Measurements from ENCODE around the gene NMRK1. TPM values are rescaled to one million over a fixed set of nuclear protein-coding genes. Genes with fewer than 3 reads are reported as not detected.
A peak's percentile ranks its signal among the peaks of the same experiment; 100 is the strongest.

The NMRK1 gene
- total RNA-seq, 4 donors from 2014 or later, result 1.3 to 32.5 (median 15.6) TPM

DNA sequence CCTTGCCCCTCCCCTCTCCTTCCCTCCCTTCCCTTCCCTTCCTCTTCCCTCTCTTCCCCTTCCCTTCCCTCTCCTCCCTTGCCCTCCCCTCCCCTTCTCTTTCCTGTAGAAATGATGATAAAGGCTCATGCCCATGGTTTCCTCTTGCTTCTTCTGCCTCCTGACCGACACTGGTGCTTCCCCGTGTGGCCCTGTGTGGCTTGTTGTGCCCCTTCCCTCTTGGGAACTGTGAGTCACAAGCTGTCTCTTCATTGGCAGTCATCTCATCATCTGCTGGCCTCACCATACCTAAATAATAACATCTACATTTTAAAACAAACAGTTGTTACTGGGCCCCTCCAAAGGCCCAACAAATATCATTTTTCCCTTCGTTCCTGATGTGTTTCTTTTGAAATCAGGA is 48.2 kb downstream of the NMRK1 start:
- TF ChIP-seq, protein P1, sequence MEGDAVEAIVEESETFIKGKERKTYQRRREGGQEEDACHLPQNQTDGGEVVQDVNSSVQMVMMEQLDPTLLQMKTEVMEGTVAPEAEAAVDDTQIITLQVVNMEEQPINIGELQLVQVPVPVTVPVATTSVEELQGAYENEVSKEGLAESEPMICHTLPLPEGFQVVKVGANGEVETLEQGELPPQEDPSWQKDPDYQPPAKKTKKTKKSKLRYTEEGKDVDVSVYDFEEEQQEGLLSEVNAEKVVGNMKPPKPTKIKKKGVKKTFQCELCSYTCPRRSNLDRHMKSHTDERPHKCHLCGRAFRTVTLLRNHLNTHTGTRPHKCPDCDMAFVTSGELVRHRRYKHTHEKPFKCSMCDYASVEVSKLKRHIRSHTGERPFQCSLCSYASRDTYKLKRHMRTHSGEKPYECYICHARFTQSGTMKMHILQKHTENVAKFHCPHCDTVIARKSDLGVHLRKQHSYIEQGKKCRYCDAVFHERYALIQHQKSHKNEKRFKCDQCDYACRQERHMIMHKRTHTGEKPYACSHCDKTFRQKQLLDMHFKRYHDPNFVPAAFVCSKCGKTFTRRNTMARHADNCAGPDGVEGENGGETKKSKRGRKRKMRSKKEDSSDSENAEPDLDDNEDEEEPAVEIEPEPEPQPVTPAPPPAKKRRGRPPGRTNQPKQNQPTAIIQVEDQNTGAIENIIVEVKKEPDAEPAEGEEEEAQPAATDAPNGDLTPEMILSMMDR (IDR thresholded peaks at IDR 0.05), result no peak
- TF ChIP-seq POLR2A (IDR thresholded peaks at IDR 0.05), result no peak
- no peaks in the 10 kb centered on the region for H3K9me3 ChIP-seq
- no peaks in the 10 kb centered on the region for H3K36me3 ChIP-seq
- intact Hi-C loops (cut with DNase I; ENCODE audit: low total_unique reads), result no loop called here
- no peak for DNase-seq
- no peaks in the 10 kb centered on the region for H3K27me3 ChIP-seq
- no peaks in the 10 kb centered on the region for H3K4me1 ChIP-seq
- H3K27ac ChIP-seq, result peak overlapping the region in 1 of 2 donors; percentile 49
- no peak overlapping the region for H3K4me3 ChIP-seq

DNA sequence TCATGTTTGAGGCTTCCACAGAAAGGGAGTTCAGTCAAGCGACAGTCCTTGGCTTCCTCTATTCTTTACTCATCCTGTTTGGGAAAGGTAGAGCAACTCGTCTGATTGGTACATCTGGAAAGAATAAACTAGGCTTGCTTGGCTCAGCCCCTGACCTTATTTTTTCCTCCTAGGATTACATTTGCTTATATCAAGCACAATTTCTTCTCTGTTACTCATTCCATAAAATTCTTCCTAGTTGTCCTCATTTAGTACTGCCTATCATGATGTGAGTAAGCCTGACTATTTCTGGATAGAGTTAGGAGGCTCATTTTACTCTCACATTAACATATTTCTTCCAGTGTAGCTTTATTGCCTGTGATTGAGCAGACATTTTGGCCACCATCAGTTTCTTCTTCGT is 48.9 kb downstream of the NMRK1 start:
- Histone ChIP-seq H3K4me1 (no peaks in the 10 kb centered on the region), H3K27ac (peak overlapping the region; percentile 25 to 49), H3K9me3 (no peaks in the 10 kb centered on the region), H3K27me3 (no peaks in the 10 kb centered on the region), H3K4me3 (no peak overlapping the region), H3K36me3 (no peaks in the 10 kb centered on the region)
- no peak for TF ChIP-seq POLR2A (IDR thresholded peaks at IDR 0.05)
- TF ChIP-seq, protein P1 (IDR thresholded peaks at IDR 0.05), result no peak
- peak in 1 of 2 donors; percentile 16 for DNase-seq
- intact Hi-C loops (cut with DNase I; ENCODE audit: low total_unique reads), result no loop called here

DNA sequence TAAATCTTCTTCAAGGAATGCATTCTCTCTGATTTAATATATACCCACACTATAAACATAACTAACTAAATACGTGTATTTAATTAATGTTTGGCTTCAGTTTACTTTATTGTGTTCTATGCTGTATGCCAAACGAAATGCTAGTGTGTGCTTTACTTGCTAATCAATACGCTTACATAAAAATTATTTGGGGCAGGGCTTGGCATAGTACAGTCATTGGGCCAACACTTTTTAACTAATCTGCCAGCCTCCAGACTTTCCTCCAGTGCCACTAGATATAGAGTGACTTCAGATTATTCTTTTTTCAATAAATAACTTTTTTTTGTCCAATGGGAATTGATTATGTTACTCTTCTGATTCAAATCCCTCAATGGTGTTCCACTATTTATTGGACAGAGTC is 51.2 kb downstream of the NMRK1 start:
- Histone ChIP-seq H3K27me3 (no peaks in the 10 kb centered on the region), H3K4me1 (no peaks in the 10 kb centered on the region), H3K4me3 (no peak overlapping the region), H3K36me3 (no peaks in the 10 kb centered on the region), H3K9me3 (no peaks in the 10 kb centered on the region), H3K27ac (no peak overlapping the region)
- DNase-seq, result no peak
- TF ChIP-seq POLR2A (IDR thresholded peaks at IDR 0.05), result no peak
- TF ChIP-seq, protein P1 (IDR thresholded peaks at IDR 0.05), result no peak
- intact Hi-C loops (cut with DNase I; ENCODE audit: low total_unique reads), result no loop called here

DNA sequence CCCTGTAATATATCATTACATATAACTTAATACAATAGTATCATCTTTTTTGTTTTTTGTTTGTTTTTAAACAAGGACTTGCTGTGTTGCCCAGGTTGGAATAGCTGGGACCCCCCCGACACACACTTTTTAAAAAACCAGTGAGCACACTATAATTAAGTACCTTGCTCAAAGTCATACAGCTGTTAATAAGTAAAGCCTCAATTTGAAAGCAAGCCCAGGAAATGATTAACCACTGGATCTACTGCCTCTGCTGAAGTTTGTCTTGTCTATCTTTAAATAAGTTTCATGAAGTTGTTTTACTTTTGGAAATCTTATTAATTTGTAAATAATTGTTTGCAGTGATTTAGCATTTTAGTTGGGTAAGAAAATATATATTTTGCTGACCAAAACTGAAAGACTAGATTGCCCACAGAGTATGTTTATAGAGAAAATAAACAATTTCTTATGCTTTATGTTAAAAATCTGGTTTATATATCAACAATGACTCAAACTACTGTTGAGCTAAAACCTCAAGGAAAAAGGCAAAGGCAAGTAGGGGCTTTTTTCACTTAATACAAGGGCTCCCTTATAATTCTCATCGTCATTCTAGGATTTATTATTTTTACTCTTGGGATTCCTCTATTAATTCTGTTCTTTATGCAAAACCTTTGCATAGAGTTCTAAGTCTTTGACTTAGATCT is 54.0 kb downstream of the NMRK1 start:
- DNase-seq, result no peak
- Histone ChIP-seq H3K27ac (no peak overlapping the region), H3K4me3 (no peak overlapping the region), H3K4me1 (no peaks in the 10 kb centered on the region), H3K9me3 (no peaks in the 10 kb centered on the region), H3K27me3 (no peaks in the 10 kb centered on the region), H3K36me3 (no peaks in the 10 kb centered on the region)
- intact Hi-C loops (cut with DNase I; ENCODE audit: low total_unique reads), result no loop called here
- TF ChIP-seq POLR2A (IDR thresholded peaks at IDR 0.05), result no peak
- TF ChIP-seq, protein P1 (IDR thresholded peaks at IDR 0.05), result no peak

DNA sequence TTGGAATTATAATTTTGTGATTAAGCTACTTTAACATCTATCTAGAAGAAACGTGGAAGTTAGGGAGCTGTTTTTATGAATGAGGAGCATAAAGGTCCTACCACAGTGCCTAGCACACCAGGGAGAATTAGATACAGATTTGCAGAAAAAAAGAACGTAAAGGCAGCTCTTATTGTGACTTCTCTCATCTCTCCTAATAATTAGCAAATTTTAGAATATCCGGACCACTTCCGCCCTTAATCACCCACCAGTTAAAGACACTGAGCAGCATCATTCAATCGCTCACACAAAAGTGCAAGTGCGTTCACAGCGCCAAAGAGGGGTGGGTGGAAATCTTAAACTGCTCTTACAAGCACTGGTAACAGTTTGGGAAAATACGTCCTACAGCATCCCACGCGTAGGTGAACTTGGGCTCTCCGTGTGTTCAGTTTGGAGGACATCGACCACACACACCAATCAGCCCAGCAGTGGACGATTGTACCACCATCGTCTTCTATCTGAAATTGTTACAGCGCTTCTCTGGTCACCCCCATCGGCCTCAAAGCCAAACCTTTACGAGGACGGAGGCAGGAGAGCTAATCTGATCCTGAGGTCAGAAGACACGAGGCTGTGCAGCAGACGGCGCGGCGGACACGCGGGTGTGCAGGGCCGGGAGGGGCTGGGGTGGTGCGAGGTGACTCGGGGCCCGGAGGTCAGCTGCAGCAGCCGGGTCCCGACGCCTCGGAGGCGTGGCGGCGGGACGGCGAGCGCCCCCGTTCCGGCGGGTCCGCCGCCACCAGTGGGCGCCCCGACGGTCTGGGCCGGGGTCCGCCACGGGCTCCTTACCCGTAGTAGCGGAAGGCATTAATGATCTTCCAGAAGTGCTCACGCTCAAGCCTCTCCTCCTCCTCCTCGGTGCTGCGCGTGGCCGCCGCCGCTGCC is 60.5 kb downstream of the NMRK1 start:
- intact Hi-C loops (cut with DNase I; ENCODE audit: low total_unique reads), result loop anchor here (10.0 kb wide), 1 partner anchor 47 kb away; no protein-coding TSS in a partner anchor
- no peak for TF ChIP-seq POLR2A (IDR thresholded peaks at IDR 0.05)
- TF ChIP-seq, protein P1 (IDR thresholded peaks at IDR 0.05), result no peak
- Histone ChIP-seq H3K36me3 (no peaks in the 10 kb centered on the region), H3K4me3 (peak overlapping the region; percentile 43 to 90), H3K4me1 (no peaks in the 10 kb centered on the region), H3K27ac (peak overlapping the region; percentile 89 to 95), H3K9me3 (no peaks in the 10 kb centered on the region), H3K27me3 (no peaks in the 10 kb centered on the region)
- peak; percentile 51 to 53 for DNase-seq

Measured in uterus (tissue), 4 donors.